Measurements from ENCODE around the gene C7. TPM values are rescaled to one million over a fixed set of nuclear protein-coding genes. Genes with fewer than 3 reads are reported as not detected.

Gene C7
- total and polyA plus RNA-seq, 2 experiments from 2014 or later: 0.05 to 0.07 TPM

DNA sequence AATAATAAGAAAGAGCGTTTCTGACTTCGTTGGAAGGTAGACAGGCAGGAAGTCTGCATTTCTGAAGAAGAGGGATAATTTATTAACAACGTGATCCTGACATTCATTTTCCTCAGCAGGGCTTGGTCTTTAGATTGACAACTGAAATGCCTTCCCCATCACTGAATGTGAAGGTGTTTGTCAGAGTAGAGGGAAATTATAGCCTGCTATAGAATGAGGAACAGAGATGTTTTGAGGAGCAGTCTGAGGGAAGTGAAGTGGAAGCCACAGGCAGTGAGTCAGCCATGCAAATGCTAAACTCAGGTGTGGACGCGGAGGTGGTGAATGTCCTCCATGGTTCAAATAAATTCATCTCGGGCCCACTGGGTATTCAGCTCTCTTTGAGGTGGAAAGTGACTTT lies 30.5 kb downstream of the C7 start:
- Histone ChIP-seq H3K79me2 (replicated peaks; ENCODE audit: insufficient read depth) (no peaks in the 10 kb centered on the region), H3K4me3 (no peak overlapping the region), H3F3A (replicated peaks; ENCODE audit: low read depth) (no peaks in the 10 kb centered on the region), H3K4me2 (no peak overlapping the region), H4K20me1 (replicated peaks; ENCODE audit: insufficient read depth) (no peaks in the 10 kb centered on the region), H3K27ac (ENCODE audit: low read depth) (no peak overlapping the region), H3K4me1 (ENCODE audit: insufficient read depth) (no peaks in the 10 kb centered on the region; the same call in 1 of the 2 replicates), H3K36me3 (ENCODE audit: insufficient read depth) (no peaks in the 10 kb centered on the region), H3K9me2 (ENCODE audit: insufficient read depth) (peaks cover 3% of the 10 kb centered on the region; the same call in 1 of the 2 replicates), H2AFZ (no peak overlapping the region), H3K27me3 (ENCODE audit: insufficient read depth) (no peaks in the 10 kb centered on the region)
- Mint-ChIP-seq H3K27me3 (ENCODE audit: insufficient read depth, low read depth, poor library complexity) (no peaks in the 10 kb centered on the region), H3K36me3 (ENCODE audit: low read depth) (no peaks in the 10 kb centered on the region), H3K4me3 (no peak overlapping the region), H3K4me1 (no peaks in the 10 kb centered on the region), H3K27ac (no peak overlapping the region), H3K9me3 (no peaks in the 10 kb centered on the region)
- TF ChIP-seq ZNF331 (CRISPR knock-in tag; IDR thresholded peaks at IDR 0.05; ENCODE audit: low read depth) (no peak), CREB1 (CRISPR knock-in tag; IDR thresholded peaks at IDR 0.05; ENCODE audit: low read depth) (no peak), STAT1 (IDR thresholded peaks at IDR 0.05; ENCODE audit: unreplicated experiment) (no peak), EZH2 (IDR thresholded peaks at IDR 0.05; ENCODE audit: low read depth, unreplicated experiment) (no peak), EZH2phosphoT487 (IDR thresholded peaks at IDR 0.05; ENCODE audit: unreplicated experiment) (no peak), NANOG (IDR thresholded peaks at IDR 0.05; ENCODE audit: borderline replicate concordance) (no peak), ZNF114 (CRISPR knock-in tag; IDR thresholded peaks at IDR 0.05) (no peak), JUNB (IDR thresholded peaks at IDR 0.05; ENCODE audit: unreplicated experiment) (no peak), POLR2AphosphoS5 (IDR thresholded peaks at IDR 0.05; ENCODE audit: low read depth) (no peak)
- TF ChIP-seq, protein P1, sequence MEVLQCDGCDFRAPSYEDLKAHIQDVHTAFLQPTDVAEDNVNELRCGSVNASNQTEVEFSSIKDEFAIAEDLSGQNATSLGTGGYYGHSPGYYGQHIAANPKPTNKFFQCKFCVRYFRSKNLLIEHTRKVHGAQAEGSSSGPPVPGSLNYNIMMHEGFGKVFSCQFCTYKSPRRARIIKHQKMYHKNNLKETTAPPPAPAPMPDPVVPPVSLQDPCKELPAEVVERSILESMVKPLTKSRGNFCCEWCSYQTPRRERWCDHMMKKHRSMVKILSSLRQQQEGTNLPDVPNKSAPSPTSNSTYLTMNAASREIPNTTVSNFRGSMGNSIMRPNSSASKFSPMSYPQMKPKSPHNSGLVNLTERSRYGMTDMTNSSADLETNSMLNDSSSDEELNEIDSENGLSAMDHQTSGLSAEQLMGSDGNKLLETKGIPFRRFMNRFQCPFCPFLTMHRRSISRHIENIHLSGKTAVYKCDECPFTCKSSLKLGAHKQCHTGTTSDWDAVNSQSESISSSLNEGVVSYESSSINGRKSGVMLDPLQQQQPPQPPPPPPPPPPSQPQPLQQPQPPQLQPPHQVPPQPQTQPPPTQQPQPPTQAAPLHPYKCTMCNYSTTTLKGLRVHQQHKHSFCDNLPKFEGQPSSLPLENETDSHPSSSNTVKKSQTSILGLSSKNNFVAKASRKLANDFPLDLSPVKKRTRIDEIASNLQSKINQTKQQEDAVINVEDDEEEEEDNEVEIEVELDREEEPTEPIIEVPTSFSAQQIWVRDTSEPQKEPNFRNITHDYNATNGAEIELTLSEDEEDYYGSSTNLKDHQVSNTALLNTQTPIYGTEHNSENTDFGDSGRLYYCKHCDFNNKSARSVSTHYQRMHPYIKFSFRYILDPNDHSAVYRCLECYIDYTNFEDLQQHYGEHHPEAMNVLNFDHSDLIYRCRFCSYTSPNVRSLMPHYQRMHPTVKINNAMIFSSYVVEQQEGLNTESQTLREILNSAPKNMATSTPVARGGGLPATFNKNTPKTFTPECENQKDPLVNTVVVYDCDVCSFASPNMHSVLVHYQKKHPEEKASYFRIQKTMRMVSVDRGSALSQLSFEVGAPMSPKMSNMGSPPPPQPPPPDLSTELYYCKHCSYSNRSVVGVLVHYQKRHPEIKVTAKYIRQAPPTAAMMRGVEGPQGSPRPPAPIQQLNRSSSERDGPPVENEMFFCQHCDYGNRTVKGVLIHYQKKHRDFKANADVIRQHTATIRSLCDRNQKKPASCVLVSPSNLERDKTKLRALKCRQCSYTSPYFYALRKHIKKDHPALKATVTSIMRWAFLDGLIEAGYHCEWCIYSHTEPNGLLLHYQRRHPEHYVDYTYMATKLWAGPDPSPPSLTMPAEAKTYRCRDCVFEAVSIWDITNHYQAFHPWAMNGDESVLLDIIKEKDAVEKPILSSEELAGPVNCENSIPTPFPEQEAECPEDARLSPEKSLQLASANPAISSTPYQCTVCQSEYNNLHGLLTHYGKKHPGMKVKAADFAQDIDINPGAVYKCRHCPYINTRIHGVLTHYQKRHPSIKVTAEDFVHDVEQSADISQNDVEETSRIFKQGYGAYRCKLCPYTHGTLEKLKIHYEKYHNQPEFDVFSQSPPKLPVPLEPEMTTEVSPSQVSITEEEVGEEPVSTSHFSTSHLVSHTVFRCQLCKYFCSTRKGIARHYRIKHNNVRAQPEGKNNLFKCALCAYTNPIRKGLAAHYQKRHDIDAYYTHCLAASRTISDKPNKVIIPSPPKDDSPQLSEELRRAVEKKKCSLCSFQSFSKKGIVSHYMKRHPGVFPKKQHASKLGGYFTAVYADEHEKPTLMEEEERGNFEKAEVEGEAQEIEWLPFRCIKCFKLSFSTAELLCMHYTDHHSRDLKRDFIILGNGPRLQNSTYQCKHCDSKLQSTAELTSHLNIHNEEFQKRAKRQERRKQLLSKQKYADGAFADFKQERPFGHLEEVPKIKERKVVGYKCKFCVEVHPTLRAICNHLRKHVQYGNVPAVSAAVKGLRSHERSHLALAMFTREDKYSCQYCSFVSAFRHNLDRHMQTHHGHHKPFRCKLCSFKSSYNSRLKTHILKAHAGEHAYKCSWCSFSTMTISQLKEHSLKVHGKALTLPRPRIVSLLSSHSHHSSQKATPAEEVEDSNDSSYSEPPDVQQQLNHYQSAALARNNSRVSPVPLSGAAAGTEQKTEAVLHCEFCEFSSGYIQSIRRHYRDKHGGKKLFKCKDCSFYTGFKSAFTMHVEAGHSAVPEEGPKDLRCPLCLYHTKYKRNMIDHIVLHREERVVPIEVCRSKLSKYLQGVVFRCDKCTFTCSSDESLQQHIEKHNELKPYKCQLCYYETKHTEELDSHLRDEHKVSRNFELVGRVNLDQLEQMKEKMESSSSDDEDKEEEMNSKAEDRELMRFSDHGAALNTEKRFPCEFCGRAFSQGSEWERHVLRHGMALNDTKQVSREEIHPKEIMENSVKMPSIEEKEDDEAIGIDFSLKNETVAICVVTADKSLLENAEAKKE (CRISPR knock-in tag; IDR thresholded peaks at IDR 0.05): no peak
- TF ChIP-seq, protein P2, sequence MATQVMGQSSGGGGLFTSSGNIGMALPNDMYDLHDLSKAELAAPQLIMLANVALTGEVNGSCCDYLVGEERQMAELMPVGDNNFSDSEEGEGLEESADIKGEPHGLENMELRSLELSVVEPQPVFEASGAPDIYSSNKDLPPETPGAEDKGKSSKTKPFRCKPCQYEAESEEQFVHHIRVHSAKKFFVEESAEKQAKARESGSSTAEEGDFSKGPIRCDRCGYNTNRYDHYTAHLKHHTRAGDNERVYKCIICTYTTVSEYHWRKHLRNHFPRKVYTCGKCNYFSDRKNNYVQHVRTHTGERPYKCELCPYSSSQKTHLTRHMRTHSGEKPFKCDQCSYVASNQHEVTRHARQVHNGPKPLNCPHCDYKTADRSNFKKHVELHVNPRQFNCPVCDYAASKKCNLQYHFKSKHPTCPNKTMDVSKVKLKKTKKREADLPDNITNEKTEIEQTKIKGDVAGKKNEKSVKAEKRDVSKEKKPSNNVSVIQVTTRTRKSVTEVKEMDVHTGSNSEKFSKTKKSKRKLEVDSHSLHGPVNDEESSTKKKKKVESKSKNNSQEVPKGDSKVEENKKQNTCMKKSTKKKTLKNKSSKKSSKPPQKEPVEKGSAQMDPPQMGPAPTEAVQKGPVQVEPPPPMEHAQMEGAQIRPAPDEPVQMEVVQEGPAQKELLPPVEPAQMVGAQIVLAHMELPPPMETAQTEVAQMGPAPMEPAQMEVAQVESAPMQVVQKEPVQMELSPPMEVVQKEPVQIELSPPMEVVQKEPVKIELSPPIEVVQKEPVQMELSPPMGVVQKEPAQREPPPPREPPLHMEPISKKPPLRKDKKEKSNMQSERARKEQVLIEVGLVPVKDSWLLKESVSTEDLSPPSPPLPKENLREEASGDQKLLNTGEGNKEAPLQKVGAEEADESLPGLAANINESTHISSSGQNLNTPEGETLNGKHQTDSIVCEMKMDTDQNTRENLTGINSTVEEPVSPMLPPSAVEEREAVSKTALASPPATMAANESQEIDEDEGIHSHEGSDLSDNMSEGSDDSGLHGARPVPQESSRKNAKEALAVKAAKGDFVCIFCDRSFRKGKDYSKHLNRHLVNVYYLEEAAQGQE (IDR thresholded peaks at IDR 0.05; ENCODE audit: unreplicated experiment): no peak
- TF ChIP-seq, protein P3, sequence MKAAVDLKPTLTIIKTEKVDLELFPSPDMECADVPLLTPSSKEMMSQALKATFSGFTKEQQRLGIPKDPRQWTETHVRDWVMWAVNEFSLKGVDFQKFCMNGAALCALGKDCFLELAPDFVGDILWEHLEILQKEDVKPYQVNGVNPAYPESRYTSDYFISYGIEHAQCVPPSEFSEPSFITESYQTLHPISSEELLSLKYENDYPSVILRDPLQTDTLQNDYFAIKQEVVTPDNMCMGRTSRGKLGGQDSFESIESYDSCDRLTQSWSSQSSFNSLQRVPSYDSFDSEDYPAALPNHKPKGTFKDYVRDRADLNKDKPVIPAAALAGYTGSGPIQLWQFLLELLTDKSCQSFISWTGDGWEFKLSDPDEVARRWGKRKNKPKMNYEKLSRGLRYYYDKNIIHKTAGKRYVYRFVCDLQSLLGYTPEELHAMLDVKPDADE (IDR thresholded peaks at IDR 0.05): no peak
- TF ChIP-seq, protein P4, sequence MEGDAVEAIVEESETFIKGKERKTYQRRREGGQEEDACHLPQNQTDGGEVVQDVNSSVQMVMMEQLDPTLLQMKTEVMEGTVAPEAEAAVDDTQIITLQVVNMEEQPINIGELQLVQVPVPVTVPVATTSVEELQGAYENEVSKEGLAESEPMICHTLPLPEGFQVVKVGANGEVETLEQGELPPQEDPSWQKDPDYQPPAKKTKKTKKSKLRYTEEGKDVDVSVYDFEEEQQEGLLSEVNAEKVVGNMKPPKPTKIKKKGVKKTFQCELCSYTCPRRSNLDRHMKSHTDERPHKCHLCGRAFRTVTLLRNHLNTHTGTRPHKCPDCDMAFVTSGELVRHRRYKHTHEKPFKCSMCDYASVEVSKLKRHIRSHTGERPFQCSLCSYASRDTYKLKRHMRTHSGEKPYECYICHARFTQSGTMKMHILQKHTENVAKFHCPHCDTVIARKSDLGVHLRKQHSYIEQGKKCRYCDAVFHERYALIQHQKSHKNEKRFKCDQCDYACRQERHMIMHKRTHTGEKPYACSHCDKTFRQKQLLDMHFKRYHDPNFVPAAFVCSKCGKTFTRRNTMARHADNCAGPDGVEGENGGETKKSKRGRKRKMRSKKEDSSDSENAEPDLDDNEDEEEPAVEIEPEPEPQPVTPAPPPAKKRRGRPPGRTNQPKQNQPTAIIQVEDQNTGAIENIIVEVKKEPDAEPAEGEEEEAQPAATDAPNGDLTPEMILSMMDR (conservative IDR thresholded peaks at IDR 0.05; ENCODE audit: low read depth in 2 of 2): no peak
- no peak for DNase-seq (ENCODE audit: low spot score)
- no peak for ATAC-seq

Data from GM23338 (cell line).